HG03066 (cell line): ENCODE measurements around the gene AGR2.
"Not testable (repeated sequence)": the region's sequence is repeated elsewhere in the genome, so short reads cannot be mapped to it uniquely, and the experiment has no call there.

ENCODE experiments used
- ATAC-seq: cut with Tn5 transposase; IDR thresholded peaks from one replicate; pipeline ENCODE4 v1.9.1; 2021; ENCODE audit warnings: low read depth; ENCODE audit not compliant: unreplicated experiment

AGR2 gene

DNA sequence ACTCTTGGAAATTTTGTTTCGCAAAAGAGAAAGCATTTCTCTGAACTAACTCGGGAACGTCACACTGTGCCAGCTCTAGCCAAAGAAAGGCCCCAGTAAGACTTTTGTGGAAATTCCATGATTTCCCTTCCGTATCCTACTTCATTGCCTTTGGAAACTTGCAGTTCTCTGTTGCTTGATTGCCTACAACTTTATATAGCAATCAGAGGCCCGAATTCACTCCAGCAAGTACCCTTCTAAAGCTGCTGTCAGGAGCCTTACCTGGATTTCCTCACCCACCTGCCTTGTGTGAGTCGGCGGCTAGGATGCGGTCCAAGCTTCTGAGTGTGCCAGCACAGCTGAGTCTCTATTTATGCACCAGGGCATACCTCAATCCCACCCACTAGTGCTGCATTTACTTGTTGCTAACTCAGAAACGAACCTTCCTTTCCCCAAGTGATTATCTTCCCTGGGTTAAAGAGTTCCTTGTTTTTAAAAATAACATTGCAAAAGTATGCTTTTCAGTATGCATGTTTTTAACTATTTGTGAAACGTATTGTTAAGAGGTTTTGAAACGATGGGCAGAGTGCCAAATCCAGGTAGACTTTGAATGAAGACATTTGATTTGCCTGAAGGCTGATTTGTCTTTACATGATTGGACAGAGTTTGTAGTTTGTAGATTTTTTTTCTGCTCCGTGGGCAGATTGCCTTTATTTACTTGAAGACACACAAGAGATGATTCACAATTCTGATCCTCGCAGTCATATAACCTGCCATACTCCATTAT is at the start of gene AGR2:
TSS of gene AGR2 (minus strand) at position 326 of the 766 bp plus-strand sequence. CDS start 3,203 bp downstream, outside the sequence.
- ATAC-seq, result no peak

DNA sequence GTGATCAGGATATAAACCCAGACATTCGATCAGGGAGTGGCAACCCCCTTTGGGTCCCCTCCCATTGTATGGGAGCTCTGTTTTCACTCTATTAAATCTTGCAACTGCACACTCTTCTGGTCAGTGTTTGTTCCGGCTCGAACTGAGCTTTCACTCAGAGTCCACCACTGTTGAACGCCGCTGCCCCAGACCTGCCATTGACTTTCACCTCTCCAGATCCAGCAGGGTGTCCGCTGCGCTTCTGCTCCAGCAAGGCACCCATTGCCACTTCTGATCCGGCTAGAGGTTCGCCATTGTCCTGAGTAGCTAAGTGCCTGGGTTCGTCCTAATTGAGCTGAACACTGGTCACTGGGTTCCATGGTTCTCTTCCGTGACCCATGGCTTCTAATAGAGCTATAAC is 48.4 kb upstream of the AGR2 start:
- ATAC-seq, result not testable (repeated sequence)

DNA sequence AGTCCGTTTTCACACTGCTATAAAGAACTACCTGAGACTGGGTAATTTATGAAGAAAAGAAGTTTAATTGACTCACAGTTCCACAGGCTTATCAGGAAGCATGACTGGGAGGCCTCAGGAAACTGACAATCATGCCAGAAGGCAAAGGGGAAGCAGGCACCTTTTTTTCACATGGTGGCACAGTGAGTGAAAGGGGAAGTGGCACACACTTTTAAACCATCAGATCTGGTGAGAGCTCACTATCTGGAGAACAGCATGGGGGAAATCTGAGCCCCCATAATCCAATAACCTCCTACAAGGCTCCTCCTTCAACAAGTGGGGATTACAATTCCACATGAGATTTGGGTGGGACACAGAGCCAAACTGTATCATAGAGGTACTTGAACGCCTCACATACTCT is 47.0 kb upstream of the AGR2 start:
- no peak for ATAC-seq

DNA sequence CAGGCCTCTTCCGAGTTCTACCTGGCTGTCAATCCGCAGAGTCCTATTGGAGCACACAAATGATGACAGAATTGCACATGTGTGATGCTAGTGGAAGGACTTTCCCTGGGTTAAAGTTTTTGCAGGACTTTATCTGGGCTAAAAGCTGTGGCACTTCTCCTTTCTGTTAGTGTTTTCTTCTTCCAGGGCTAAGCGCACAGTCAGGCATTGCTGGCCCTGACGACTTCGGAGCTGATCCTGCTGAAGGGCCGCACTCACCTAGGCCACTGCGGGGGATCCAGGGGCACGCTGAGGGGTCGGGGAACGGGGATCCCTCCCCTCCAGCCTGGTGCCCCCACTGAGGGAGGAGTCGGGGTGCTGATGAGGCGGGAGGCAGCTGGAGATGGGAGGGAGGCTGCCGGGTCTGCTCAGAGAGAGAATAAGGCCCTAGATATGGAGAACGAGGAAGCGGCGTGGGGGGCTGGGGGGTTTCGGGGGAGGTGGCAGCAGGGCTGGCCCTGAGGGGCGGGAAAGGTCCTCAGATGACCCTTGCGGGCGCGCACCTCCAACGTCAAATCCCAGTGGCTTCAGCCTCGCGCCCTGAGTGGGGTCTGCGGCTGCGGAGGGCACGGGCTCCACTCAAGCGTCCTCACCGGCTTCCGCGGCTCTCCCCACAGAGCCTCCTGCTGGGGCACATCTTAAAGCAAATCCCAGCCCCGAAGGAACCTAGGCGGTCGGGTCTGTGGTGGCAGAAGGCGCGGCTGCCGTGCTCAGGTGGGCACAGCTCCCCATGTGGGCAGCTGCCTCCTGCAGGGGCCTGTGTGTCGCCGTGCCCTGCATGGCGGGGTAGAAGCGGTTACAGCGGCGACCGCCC is 46.0 kb upstream of the AGR2 start:
- no peak for ATAC-seq

DNA sequence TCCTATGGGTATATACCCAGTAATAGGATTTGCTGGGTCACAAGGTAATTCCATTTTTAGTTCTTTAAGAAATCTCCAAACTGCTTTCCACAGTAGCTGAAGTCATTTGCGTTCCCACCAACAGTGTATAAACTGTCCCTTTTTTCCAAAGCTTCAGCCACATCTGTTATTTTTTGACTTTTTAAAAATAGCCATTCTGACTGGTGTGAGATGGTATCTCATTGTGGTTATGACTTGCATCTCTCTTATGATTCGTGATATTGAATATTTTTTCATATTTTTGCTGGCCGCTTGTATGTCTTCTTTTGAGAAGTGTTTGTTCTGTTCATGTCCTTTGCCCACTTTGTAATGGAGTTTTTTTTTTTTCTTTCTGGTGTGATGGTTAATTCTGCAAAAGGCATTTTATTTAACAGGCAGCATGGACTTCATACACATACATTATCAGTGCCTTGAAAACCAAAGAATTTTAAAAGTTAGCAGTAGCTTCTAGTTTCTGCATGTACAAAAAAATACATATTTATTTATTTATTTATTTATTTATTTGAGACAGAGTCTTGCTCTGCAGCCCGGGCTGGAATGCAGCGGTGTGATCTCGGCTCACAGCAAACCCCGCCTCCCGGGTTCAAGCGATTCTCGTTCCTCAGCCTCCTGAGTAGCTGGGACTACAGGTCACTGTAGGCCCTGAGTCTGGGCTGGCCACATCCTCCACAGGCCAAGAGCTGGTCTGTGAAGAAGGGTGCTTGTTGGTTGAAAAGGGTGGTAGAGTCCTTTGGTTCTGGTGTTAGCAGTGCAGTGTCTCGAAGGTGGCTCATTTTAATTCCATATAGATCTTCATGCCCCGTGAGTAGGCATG is 44.7 kb upstream of the AGR2 start:
- no peak for ATAC-seq

DNA sequence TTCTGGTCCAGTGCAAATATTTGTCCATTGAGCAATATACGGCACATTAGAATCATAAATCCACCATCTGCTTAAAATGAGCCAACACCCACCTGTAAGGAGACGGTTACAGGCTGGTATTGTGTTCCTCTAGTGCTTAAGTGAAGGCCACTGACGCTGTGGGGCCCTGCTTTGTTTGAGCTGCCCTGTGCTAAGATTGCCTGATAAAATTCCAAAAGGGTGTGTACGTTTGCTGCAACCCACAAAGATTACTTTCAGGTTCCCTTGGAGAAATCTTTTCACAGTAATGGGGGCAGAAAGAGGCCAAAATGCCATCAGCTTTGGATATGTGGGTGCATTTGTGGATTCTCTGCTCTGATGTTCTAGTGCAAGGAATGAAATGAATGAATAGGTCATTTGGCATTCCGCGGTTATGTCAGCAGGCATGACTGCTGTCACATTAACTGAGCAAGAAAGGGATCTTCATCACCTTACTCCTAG is 42.6 kb upstream of the AGR2 start:
- no peak for ATAC-seq

DNA sequence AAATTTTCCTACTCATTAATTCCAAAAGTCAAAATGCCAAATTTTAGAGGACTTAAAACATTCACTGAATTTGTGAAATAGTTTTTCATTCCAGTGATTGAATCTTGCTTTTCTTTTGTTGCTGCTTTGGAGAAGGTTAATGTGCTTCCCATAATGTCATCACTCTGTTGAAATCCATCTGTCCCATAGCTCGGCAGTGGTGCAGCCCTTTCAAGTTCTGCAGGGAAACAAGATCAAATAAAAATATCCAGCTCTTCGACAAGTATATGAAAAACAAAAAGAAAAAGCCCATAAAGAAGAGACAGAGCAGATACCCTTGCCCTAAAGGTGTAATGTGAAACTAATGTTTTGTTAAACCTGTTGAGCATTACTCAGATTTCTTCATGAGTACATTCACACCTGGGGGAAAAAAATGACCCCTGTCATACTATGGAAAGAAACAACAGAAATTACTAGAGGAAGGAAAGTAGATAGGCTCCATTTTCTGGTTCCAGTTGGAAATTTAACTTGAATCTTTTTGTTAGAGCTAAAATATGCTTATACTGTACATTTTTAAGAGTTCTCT is 41.9 kb upstream of the AGR2 start:
- no peak for ATAC-seq

DNA sequence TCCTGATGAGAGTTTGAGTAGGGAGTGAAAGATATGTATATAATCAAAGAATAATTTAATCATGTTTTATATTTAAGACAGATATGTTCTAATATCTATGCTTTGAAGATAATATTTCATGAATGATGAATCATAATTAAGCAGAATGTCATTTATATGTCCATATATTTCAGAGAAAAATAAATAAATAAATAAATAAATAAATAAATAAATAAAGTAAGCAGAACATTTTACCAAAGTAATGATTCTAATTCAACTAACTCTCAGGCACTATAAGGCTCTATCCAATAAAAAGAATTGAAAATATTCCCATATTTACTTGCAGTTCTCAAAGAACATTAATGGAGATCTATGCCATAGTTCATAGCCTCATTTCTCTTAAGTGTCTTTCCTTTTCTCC is 40.9 kb upstream of the AGR2 start:
- ATAC-seq, result no peak

DNA sequence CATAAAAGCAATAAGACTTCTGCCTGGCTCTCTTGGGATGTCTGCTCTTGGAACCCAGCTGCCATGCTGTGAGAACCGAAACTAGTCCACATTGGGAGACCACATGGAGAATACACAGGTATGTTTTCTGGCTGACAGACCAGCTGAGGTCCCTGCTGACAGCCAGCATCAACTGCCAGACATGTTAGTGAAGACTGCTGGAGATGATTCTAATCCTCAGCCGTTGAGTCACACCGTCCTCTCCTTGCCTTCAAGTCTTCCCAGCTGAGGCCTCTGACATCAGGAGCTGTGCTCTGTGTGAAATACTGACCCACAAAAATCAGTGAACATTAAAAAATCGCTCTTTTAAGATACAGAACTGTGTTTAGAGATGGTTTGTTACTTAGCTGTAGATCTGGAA is 36.9 kb upstream of the AGR2 start:
- no peak for ATAC-seq

DNA sequence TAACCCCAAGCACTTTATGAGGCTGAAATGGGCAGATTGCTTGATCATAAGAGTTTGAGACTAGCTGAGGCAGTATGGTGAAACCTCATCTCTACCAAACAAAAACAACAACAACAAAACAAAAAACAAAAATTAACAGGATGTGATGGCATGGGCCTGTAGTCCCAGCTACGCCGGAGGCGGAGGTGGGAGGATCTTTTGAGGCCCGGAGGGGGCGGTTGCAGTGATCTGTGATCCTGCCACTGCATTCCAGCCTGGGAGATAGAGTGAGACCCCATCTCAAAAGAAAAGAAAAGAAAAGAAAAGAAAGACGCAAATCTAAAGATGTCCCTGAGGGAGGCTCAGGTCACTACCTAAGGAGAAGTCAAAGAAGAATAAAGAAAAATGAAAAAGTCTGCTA is 35.3 kb upstream of the AGR2 start:
- no peak for ATAC-seq

DNA sequence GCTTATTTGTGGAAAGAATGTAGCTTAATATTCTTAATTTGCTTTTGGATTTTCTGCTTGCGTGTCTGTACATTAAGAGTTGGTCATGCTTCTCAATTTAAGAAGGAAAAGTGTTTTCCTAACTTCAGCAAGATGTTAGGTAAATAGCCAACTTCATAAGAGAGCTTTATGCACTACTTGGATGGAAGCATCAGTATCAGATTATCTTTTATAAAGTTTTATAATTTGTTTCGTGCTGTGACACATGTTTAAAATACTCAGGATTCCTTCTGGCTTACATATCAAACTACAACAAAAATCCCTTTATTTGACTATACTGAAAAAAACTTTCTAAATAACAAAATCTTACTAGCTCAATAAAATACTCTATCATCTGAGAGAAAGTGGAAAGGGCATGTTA is 34.8 kb upstream of the AGR2 start:
- ATAC-seq, result no peak

DNA sequence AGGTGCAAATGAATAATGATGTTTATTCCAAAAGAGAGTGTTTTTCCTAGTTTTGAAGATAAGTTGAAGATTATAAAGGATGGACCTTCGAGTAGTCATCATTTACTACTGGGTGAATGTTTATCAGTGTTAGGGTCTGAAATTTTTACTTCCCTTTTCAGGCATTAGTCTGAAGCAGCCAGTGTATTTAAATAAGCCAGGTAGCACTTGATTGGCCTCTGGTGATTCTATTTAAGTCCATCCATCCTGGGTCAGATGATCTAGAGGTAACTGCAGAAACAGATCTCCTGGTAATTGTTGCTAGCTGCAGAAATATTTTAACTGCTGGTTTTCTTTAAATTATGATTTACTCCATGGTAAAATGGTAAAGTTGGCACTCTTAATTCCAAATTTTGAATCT is 34.1 kb upstream of the AGR2 start:
- no peak for ATAC-seq

DNA sequence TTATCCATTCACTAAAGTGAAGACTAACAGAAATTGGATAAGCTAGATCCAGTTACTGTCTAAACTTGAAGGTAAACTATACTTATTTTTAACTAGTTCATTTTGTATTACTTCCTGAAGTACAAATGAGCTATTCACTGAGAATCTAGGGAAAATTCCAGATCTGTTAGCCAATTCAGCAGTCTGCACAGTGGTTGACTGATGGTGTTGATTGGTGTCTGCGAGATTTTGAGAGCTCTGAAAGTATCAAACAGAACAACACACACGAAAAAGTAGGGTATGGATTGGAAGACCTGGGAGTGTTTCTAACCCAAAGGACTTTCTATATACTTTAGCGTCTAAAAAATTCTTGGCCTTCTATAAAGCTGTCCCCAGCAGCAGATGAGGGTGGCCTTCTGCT is 33.6 kb upstream of the AGR2 start:
- no peak for ATAC-seq

DNA sequence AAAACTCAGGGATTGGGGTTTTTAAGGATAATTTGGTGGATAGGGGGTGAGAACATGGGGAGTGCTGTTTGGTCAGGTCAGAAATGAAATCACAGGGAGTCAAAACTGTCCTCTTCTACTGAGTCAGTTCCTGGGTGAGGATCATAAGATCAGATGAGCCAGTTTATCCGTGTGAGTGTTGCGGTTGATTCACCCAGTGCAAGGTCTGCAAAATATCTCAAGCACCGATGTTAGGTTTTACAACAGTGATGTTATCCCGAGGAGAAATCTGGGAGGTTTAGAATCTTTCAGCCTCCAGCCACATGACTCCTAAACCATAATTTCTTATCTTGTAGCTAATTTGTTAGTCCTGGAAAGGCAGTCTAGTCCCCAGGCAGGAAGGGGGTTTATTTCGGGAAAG is 31.7 kb upstream of the AGR2 start:
- ATAC-seq, result no peak

DNA sequence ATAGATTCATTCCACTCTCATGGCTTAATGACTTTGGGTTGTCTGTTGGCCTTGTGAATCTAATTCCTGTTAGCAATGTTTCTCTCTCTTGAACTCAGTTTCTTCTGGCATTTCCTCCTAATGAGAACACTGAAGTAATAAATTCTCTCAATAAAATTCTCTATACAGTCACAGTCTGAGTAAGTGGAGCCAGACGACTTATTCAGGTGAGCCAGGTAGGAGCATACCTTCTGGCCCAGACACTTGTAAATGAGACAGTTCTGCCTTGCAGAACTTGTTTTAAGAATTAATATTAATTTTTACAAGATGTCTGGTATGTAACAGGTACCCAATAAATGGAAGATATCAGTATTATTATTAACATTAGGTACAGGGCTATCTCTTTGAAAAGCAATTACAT is 28.6 kb upstream of the AGR2 start:
- no peak for ATAC-seq

DNA sequence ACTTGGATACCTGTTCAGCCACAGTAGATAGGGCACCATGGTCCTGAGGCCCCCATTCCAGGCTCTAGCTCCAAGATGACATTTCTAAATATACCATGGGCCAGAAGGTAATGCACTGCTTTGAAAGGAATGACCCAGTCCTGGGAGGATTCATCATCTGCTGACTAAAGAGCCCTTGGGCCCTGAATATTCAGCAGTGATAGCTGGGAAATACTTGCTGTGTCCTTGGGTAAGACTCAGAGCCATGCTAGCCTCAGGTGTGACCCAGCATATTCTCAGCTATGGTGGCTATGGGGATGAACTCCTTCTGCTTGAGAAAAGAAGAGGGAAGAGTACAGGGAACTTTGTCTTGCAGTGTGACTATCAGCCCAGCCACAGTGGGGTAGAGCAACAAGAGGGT is 21.3 kb upstream of the AGR2 start:
- no peak for ATAC-seq

DNA sequence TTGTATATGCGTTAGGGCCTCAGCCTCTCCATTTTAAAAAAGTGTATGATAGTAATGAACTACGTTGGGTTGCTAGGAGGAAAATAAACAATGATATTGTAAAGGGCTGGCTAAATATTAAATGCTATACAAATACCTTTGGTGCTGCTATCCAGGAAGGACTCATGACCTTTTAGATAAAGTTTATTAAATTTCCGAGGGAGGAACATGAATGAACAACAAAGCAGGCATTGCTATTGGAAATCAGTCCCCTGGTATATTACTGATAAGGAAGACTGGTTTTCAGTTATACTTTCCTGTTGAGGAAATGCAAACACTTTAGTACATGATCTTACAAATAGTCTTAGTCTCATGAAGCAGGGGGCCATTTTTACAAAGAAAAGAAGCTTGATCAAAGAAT is 17.2 kb upstream of the AGR2 start:
- ATAC-seq, result no peak

DNA sequence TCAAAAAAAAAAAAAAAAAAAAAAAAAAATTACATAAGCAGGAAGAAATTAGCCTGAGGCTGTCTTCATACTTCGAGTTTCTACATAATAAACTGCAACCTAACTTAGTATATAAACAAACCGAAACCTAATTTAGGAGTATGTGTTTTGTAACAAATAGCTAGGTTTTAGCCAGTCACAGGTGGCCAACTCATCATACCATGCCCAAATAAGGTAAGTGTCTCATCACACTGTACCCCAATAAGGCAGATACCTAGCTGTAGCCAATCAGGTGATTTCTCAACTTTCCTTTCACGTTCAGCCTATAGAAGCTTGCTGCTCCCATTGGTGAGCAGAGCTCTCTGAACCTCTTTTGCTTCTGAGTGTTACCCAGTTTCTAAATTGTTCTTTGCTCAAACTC is 13.9 kb upstream of the AGR2 start:
- ATAC-seq, result no peak

DNA sequence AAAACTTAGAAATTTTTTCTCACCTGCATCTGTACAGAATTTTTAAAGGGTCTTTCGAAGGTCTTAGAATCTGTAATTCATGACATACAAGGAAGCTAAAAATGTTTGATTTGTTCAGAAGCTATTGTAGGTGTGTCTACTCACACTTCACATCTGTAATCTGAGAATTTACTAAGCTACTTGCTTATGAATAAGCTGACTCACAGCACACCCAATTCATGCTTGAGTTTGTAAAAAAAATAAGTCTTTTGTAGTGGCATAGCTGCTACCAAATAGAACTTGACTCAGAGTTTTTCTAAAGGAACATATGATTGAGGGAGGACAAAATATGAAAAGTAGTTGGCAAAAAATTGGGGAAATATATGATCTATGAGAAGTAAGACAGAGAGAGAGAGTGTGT is 12.7 kb upstream of the AGR2 start:
- ATAC-seq, result no peak

DNA sequence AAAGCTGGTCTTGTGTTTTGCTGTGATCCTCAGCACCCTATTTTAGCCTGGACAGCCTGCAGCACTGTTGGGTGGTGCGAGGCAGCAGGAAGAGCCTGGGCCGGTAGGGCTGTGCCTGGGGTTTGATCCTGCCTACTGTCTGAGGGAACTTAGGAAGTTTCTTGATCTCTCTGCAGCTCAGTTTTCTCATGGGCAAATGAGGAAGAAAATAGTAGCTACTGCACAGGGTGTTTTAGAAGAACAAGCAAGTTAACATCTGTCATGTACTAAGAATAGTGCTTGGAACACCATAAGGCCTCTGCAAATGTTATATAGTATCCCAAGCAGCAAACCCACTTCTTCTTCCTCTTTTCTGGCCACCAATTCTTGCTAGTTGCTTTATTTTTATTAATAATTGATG is 12.0 kb upstream of the AGR2 start:
- no peak for ATAC-seq

DNA sequence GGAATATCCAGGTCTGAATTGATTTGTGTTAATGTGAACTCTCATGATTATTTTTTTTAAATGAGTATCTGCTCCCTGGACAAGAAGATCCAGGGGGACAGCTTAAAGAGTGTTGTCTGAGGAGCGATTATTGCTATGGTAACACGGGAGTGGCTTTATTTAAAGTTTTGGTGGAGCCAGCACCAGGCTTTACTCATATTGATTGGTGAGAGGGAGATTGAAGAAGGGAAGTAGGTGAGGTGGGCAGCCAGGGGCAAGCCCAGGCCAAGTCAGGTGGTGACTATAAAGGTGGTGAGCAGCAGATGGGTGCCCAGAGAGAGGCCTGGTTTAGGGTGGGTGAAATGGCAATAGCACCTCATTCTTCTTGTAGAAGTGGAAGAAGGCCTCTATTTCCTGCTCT is 10.2 kb upstream of the AGR2 start:
- ATAC-seq, result no peak
